Measurements from ENCODE around the gene EREG. TPM values are rescaled to one million over a fixed set of nuclear protein-coding genes. Genes with fewer than 3 reads are reported as not detected.

EREG gene
- total and polyA plus RNA-seq, 10 of the 15 experiments (the other 5 are each of a cell fraction or from before 2014, with no cell fraction given) = not detected

DNA sequence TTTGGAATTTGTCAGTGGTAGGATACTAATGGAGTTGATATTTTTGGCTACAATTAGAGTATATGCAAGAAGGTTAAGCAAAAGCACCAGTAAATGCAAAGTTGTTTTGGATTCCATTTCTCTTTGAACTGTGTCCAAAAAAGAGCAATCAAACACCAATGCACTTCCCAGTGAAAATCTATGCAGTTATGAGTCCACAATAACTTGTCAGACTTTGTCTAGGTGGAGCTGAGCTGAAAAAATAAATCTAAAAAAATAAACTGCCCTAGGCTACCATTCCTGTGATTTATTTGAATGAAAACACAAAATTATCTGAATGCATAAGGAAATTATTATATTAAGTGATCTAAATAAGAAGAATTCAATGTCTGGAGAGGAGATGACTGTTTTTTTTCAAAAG, 42.9 kb downstream of the EREG start (continued):
- TF ChIP-seq, protein P1, sequence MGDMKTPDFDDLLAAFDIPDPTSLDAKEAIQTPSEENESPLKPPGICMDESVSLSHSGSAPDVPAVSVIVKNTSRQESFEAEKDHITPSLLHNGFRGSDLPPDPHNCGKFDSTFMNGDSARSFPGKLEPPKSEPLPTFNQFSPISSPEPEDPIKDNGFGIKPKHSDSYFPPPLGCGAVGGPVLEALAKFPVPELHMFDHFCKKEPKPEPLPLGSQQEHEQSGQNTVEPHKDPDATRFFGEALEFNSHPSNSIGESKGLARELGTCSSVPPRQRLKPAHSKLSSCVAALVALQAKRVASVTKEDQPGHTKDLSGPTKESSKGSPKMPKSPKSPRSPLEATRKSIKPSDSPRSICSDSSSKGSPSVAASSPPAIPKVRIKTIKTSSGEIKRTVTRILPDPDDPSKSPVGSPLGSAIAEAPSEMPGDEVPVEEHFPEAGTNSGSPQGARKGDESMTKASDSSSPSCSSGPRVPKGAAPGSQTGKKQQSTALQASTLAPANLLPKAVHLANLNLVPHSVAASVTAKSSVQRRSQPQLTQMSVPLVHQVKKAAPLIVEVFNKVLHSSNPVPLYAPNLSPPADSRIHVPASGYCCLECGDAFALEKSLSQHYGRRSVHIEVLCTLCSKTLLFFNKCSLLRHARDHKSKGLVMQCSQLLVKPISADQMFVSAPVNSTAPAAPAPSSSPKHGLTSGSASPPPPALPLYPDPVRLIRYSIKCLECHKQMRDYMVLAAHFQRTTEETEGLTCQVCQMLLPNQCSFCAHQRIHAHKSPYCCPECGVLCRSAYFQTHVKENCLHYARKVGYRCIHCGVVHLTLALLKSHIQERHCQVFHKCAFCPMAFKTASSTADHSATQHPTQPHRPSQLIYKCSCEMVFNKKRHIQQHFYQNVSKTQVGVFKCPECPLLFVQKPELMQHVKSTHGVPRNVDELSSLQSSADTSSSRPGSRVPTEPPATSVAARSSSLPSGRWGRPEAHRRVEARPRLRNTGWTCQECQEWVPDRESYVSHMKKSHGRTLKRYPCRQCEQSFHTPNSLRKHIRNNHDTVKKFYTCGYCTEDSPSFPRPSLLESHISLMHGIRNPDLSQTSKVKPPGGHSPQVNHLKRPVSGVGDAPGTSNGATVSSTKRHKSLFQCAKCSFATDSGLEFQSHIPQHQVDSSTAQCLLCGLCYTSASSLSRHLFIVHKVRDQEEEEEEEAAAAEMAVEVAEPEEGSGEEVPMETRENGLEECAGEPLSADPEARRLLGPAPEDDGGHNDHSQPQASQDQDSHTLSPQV (IDR thresholded peaks at IDR 0.05) = no peak

DNA sequence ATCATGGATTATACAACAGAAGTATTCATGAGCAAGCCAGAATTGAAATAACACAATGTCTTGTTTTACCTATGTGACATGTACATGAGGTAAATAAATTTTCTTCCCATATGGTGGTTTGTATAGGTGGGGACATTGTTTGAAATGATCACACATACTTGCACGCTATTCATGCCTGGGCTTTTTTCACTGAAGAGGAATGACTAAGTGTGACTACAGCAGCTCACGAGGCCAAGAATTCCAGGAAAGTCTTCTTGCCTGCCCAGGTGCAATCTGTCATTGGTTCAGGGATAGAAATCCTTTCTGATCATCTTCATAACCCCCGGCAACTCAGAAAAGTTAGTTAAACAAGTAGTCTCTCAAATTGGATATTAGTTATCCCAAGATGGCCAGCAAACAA, 43.7 kb downstream of the EREG start:
- Histone ChIP-seq H4K20me1 (ENCODE audit: control insufficient read depth, insufficient read depth) (no peaks in the 10 kb centered on the region), H3K27ac (ENCODE audit: control insufficient read depth, insufficient read depth) (no peak overlapping the region), H3K4me3 (no peak overlapping the region), H3K9me3 (replicated peaks; ENCODE audit: control insufficient read depth, insufficient read depth, low read length) (no peaks in the 10 kb centered on the region), H3K4me1 (ENCODE audit: control insufficient read depth, insufficient read depth, low read length) (no peaks in the 10 kb centered on the region), H3K9ac (ENCODE audit: control insufficient read depth, insufficient read depth, low read length) (no peak overlapping the region), H3K27me3 (replicated peaks in 1 of 2; ENCODE audit: control insufficient read depth in 2 of 2, insufficient read depth in 2 of 2, low read length in 1 of 2) (peaks cover 0 to 1% of the 10 kb centered on the region in 2 experiments; a peak in 1 of 4 replicates), H2AFZ (ENCODE audit: control insufficient read depth, low read depth, low read length) (no peak overlapping the region), H3K36me3 (ENCODE audit: control insufficient read depth in 2 of 2, insufficient read depth in 2 of 2, low read length in 1 of 2) (no peaks in the 10 kb centered on the region), H3K4me2 (ENCODE audit: control insufficient read depth, insufficient read depth) (no peak overlapping the region), H3K79me2 (ENCODE audit: control insufficient read depth, insufficient read depth, low read length) (no peaks in the 10 kb centered on the region)
- ChIA-PET POLR2A (no interaction called here), CTCF (no interaction called here), SMC1A (ENCODE audit: uncharacterized antibody, unreplicated experiment) (no interaction called here), RAD21 (ENCODE audit: unreplicated experiment) (no interaction called here)
- no peak for DNase-seq (ENCODE audit: low read depth, low spot score)
- ATAC-seq = no peak
- WGBS (ENCODE audit: insufficient coverage, insufficient replicate concordance, low lambda C conversion rate, missing lambda C conversion rate) = 31% methylated on average over 3 of the region's 3 CpGs
- intact Hi-C loops (cut with micrococcal nuclease; ENCODE audit: unreplicated experiment) = no loop called here
- in situ Hi-C loops (cut with MboI) = no loop called here
- TF ChIP-seq, protein P2, sequence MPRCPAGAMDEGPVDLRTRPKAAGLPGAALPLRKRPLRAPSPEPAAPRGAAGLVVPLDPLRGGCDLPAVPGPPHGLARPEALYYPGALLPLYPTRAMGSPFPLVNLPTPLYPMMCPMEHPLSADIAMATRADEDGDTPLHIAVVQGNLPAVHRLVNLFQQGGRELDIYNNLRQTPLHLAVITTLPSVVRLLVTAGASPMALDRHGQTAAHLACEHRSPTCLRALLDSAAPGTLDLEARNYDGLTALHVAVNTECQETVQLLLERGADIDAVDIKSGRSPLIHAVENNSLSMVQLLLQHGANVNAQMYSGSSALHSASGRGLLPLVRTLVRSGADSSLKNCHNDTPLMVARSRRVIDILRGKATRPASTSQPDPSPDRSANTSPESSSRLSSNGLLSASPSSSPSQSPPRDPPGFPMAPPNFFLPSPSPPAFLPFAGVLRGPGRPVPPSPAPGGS (IDR thresholded peaks at IDR 0.05; ENCODE audit: borderline replicate concordance, insufficient read depth, low read depth, low read length, poor library complexity, severe bottlenecking) = peak; percentile 34
- TF ChIP-seq NBN (IDR thresholded peaks at IDR 0.05) = no peak
- FAIRE-seq = no peak
- BruUV-seq (replicated peaks) = no TSS peak

Data from GM12878 (cell line).